IPS DF 19.7 (cell line): ENCODE results near the gene GCHFR.

Source experiments
- DNase-seq: peaks from one replicate; pipeline ENCODE4 v3.0.0-alpha.2; 2013; ENCODE audit warnings: low read depth, low spot score

Gene GCHFR

GRCh38 chr15:40808861-40809450, 45.1 kb downstream of the GCHFR start:
- DNase-seq = no peak

GRCh38 chr15:40812721-40813425, 49.0 kb downstream of the GCHFR start:
- DNase-seq = no peak

GRCh38 chr15:40815042-40815698, 51.3 kb downstream of the GCHFR start:
- no peak for DNase-seq
